Measurements from ENCODE around the gene RASSF4. TPM values are rescaled to one million over a fixed set of nuclear protein-coding genes. Genes with fewer than 3 reads are reported as not detected.
A peak's percentile ranks its signal among the peaks of the same experiment; 100 is the strongest.
"Not testable (repeated sequence)": the region's sequence is repeated elsewhere in the genome, so short reads cannot be mapped to it uniquely, and the experiment has no call there.

The RASSF4 gene
- total RNA-seq, 1 donor from 2014 or later = 67.6 TPM

GRCh38 chr10:45005284-45005683, 45.7 kb downstream of the RASSF4 start:
- no peak overlapping the region for H3K4me3 ChIP-seq (ENCODE audit: low read depth, low read length)
- no peaks in the 10 kb centered on the region for H3K27me3 ChIP-seq (ENCODE audit: control insufficient read depth, insufficient read depth, low read length)
- no peak for DNase-seq (ENCODE audit: low read depth)
- no peak for TF ChIP-seq CTCF (IDR thresholded peaks at IDR 0.05; ENCODE audit: insufficient read depth, low read length, poor library complexity, severe bottlenecking)
- H3K36me3 ChIP-seq (ENCODE audit: control insufficient read depth, insufficient read depth, low read length) = no peaks in the 10 kb centered on the region

- TF ChIP-seq CTCF (IDR thresholded peaks at IDR 0.05; ENCODE audit: insufficient read depth, low read length, poor library complexity, severe bottlenecking) = no peak
- no peak overlapping the region for H3K4me3 ChIP-seq (ENCODE audit: low read depth, low read length)
- no peaks in the 10 kb centered on the region for H3K36me3 ChIP-seq (ENCODE audit: control insufficient read depth, insufficient read depth, low read length)
- no peaks in the 10 kb centered on the region for H3K27me3 ChIP-seq (ENCODE audit: control insufficient read depth, insufficient read depth, low read length)
- no peak for DNase-seq (ENCODE audit: low read depth)
Observed at GRCh38 chr10:45006276-45007030, 46.9 kb downstream of the RASSF4 start.

- DNase-seq (ENCODE audit: low read depth) = peak; percentile 65
- no peak overlapping the region for H3K4me3 ChIP-seq (ENCODE audit: low read depth, low read length)
Observed at GRCh38 chr10:45008524-45009161, 49.0 kb downstream of the RASSF4 start.

GRCh38 chr10:45014557-45014956, 55.0 kb downstream of the RASSF4 start:
- H3K27me3 ChIP-seq (ENCODE audit: control insufficient read depth, insufficient read depth, low read length); H3K36me3 ChIP-seq (ENCODE audit: control insufficient read depth, insufficient read depth, low read length); DNase-seq (ENCODE audit: low read depth); H3K4me3 ChIP-seq (ENCODE audit: low read depth, low read length): not testable (repeated sequence)

More at GRCh38 chr10:45008524-45009161, 49.0 kb downstream of the RASSF4 start:
- TF ChIP-seq CTCF (IDR thresholded peaks at IDR 0.05; ENCODE audit: insufficient read depth, low read length, poor library complexity, severe bottlenecking) = peak; percentile 82
- Histone ChIP-seq H3K36me3 (ENCODE audit: control insufficient read depth, insufficient read depth, low read length) (no peaks in the 10 kb centered on the region), H3K27me3 (ENCODE audit: control insufficient read depth, insufficient read depth, low read length) (no peaks in the 10 kb centered on the region)

- TF ChIP-seq CTCF (IDR thresholded peaks at IDR 0.05; ENCODE audit: insufficient read depth, low read length, poor library complexity, severe bottlenecking) = no peak
- no peak overlapping the region for H3K4me3 ChIP-seq (ENCODE audit: low read depth, low read length)
- H3K36me3 ChIP-seq (ENCODE audit: control insufficient read depth, insufficient read depth, low read length) = no peaks in the 10 kb centered on the region
- peaks cover 2% of the 10 kb centered on the region for H3K27me3 ChIP-seq (ENCODE audit: control insufficient read depth, insufficient read depth, low read length)
- DNase-seq (ENCODE audit: low read depth) = no peak
Observed at GRCh38 chr10:45015590-45015989, 56.0 kb downstream of the RASSF4 start.

GRCh38 chr10:45023426-45023825, 63.8 kb downstream of the RASSF4 start:
- TF ChIP-seq CTCF (IDR thresholded peaks at IDR 0.05; ENCODE audit: insufficient read depth, low read length, poor library complexity, severe bottlenecking) = no peak
- Histone ChIP-seq H3K4me3 (ENCODE audit: low read depth, low read length) (no peak overlapping the region), H3K36me3 (ENCODE audit: control insufficient read depth, insufficient read depth, low read length) (no peaks in the 10 kb centered on the region), H3K27me3 (ENCODE audit: control insufficient read depth, insufficient read depth, low read length) (no peaks in the 10 kb centered on the region)
- no peak for DNase-seq (ENCODE audit: low read depth)
